GM18868 (cell line): ENCODE measurements around the gene STEAP3.
A peak's percentile ranks its signal among the peaks of the same experiment; 100 is the strongest.
"Not testable (repeated sequence)": the region's sequence is repeated elsewhere in the genome, so short reads cannot be mapped to it uniquely, and the experiment has no call there.

Experiments used
- ATAC-seq: cut with Tn5 transposase; IDR thresholded peaks from one replicate; pipeline ENCODE4 v1.9.1; 2021; ENCODE audit warnings: mild to moderate bottlenecking, moderate library complexity; ENCODE audit not compliant: unreplicated experiment

The STEAP3 gene

DNA sequence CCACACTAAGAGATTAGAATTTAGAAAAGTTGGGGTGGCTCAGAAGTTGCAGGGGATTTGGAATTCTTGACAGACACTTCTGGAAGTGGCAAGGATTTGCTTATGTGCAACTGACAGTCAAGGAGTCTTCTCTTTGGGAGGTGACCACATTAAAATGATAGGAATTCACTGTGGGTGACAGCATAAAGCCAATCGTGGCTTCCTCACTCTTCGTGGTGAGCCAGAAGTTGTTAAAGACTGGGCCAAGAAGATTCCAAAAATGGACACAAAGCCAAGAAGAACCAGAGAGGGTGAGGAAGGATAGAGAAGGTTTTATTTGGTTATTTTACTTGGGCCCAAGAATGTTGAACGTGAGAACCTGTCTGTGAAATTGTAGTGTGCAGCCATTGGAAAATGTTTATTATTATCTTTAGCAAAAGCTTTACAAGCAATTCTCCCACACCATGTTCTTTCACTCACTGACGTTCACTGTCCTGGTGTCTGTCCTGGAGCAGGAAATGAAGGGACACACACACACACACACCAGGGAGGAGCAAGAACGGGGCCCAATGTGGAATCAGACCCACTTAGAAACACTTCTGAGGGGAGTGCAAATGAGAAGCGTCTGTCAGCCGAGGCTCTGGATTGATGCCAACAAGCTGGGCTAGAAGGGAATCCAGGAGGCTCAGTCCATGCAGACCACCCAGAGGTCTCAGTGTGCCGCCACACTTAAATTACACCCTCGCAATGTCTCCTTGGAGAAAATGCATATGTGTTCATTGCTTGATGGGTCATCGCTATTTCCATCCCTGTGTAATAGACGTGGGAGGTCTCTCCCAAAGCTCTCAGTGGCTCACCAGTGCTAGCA, 37.2 kb downstream of the STEAP3 start:
- no peak for ATAC-seq

DNA sequence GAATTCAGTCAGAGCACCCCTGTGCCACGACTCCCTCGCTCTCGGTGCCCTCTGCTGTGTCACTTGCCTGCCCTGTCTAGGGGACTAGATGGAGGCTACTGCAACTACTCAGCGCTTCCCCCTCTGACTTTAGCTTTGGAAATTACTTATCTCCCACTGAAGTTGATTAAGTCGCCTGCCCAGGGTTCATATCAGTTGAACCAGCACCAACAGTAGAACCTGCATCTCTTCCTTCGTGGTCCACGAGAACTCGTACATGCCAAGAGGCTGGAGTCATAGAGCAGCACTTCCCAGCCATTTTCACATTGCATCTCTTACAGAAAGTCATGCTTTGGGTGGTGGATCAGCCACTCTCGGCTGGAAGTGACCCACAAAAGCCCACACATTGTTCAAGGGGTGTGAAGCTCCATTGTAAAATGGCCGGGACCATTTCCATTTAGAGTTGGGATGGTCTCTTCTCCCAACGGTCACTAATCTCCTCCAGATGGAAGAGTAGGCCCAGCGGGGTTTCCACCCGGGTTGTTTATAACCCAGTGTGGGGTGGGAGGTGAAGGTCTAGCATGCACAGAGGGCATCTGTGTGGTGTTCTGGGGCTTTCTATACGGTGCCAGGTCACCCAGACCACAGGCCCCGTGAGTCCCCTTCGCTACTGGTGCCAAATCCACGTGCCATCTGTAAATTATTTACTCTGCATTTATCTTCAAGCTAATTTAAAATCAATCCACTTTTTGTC, 38.0 kb downstream of the STEAP3 start:
- no peak for ATAC-seq

DNA sequence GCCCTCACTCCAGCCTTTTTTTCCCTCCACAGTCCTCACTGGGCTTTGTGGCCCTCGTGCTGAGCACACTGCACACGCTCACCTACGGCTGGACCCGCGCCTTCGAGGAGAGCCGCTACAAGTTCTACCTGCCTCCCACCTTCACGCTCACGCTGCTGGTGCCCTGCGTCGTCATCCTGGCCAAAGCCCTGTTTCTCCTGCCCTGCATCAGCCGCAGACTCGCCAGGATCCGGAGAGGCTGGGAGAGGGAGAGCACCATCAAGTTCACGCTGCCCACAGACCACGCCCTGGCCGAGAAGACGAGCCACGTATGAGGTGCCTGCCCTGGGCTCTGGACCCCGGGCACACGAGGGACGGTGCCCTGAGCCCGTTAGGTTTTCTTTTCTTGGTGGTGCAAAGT, 39.4 kb downstream of the STEAP3 start:
- ATAC-seq: no peak

DNA sequence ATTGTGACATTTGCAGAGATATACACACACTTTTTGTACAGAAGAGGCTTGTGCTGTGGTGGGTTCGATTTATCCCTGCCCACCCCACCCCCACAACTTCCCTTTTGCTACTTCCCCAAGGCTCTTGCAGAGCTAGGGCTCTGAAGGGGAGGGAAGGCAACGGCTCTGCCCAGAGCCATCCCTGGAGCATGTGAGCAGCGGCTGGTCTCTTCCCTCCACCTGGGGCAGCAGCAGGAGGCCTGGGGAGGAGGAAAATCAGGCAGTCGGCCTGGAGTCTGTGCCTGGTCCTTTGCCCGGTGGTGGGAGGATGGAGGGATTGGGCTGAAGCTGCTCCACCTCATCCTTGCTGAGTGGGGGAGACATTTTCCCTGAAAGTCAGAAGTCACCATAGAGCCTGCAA, 40.0 kb downstream of the STEAP3 start:
- no peak for ATAC-seq

DNA sequence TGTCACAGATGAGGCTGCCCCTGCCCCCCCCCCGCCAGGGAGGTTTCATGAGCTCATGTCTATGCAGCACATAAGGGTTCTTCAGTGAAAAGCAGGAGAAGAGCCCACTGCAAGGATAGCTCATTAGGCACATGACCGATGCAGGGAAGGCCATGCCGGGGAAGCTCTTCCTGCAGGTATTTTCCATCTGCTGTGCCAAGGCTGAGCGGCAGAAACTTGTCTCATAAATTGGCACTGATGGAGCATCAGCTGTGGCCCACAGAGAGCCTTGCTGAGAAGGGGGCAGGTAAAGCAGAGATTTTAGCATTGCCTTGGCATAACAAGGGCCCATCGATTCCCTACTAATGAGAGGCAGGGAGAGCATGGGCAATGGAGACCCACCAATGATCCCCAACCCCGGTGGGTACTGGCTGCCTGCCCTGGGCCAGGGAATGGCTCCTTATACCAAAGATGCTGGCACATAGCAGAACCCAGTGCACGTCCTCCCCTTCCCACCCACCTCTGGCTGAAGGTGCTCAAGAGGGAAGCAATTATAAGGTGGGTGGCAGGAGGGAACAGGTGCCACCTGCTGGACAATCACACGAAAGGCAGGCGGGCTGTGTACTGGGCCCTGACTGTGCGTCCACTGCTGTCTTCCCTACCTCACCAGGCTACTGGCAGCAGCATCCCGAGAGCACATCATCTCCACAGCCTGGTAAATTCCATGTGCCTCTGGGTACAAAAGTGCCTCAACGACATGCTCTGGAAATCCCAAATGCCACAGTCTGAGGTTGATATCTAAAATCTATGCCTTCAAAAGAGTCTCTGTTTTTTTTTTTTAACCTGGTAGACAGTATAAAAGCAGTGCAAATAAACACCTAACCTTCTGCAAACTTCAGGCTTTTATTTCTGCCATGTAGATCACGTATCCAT, 41.4 kb downstream of the STEAP3 start:
- ATAC-seq: peak; percentile 99

DNA sequence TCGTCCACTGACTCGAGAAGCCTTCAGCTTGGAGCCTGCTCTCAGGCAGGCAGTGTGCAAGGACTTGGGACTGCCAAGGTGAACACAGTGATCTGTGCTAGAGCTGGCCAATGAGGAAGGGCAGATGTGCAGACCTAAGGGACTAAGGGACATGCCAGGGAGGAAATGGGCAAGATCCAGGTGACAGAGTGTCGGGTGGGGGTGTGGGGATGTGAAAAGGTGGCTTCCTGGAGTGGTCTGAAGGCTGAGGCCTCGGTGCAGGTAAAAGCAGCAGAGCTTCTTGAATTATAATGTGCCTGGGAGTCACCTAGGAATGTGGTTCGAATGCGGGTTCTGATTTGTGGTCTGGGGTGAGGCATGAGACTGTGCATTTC, 42.0 kb downstream of the STEAP3 start:
- no peak for ATAC-seq

DNA sequence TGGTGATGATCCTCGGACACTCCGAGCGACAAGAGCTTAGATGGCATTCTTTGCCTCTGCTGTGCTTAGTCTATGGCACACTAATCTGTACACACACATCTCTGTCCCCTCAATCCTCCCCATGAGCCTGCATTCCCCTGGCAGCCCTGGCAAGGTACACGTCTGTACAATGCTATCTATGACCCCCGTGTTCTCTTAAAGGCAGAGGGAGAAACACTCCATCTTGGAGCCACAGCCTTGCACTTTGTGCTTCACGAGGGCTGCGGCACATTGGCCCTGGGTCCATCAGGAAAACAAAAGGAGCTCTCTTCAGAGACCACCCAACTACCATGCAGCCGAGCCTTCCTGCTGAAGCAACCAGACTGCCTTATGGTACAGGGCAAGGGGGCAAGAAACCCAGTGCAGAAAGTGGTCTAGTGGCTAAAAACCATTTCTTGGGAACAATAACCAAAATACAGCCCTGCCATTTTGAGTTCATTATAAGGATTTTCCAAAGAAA, 42.5 kb downstream of the STEAP3 start:
- no peak for ATAC-seq

DNA sequence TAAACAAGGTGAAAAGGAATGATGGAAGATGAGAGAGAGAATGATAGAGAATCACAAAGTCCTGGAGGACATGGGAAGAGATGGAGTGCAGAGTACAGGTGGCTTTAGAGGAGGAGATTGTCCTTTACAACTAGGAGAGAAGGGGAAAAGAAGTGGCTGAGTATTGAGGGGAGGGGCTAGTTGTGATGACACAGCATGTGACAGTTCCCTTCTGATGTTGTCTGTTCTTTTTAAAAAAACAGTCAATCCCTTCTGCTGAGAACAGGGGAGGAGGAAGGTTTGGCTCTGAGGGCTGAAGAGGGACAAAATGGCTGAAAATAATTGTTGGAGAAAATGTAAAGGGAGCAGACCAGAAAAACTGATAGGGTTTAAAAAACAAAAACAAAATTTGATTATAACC, 44.0 kb downstream of the STEAP3 start:
- ATAC-seq: no peak

DNA sequence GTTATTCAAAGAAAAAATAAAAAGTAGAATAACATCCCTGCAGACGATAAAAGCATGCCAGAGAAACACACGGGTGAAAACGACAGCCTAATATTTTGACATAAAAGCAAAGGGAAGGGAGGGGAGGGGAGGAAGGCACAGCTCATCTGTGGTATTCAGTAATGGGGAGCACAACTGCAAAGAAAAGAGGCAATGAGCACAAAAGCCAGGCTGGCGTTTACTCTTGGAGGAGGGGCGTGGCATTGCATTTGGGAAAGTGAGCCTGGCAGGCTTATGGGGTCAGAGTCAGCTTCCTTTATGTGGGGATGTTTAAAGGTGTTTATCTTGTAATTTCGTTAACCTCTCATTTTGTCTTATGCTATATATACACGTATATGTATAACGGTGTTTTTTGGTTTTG, 53.2 kb downstream of the STEAP3 start:
- ATAC-seq: no peak

DNA sequence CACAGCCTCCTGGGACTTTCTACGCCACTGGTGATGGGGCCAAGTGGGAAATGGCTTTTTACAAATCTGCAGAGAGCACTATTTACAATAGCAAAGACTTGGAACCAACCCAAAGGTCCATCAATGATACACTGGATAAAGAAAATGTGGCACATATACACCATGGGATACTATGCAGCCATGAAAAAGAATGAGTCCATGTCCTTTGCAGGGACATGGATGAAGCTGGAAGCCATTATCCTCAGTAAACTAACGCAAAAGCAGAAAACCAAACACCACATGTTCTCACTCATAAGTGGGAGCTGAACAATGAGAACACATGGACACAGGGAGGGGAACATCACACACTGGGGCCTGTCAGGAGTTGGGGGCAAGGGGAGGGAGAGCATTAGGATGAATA, 54.8 kb downstream of the STEAP3 start:
- ATAC-seq: not testable (repeated sequence)

DNA sequence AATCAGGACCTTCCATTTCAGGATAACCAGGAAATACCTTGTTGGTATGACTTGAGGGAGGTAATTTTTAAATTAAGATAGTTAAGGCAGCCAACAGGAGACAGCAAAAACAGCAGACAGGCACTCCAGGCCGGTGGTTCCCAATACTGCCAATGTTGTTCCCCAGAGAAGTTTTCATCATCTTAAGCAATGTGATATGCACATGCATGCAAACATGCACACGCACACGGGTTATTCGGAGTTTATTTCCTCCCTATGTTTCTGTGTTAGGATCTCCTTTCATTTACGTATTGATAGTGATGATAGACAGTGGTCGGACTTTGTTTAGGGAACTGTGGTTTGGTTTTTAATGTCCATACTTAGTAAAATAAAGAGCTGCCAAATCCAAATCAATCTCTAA, 55.3 kb downstream of the STEAP3 start:
- no peak for ATAC-seq

DNA sequence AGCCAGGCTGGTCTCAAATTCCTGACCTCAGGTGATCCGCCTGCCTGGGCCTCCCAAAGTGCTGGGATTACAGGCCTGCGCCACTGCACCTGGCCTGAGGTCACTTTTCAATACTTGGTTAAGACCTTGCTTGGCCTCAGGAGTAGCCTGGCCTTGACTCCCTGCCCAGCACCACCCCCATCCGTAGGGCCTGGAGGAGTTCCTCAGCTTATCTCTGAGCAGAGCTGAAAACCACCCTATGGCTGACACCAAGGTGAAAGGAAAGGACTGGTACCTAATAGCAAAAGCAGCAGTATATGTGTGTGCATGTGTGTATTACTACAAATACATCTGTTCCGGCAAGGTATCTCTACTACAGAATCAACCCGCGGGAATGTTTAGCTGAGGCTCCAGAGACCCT, 56.0 kb downstream of the STEAP3 start:
- ATAC-seq: no peak

DNA sequence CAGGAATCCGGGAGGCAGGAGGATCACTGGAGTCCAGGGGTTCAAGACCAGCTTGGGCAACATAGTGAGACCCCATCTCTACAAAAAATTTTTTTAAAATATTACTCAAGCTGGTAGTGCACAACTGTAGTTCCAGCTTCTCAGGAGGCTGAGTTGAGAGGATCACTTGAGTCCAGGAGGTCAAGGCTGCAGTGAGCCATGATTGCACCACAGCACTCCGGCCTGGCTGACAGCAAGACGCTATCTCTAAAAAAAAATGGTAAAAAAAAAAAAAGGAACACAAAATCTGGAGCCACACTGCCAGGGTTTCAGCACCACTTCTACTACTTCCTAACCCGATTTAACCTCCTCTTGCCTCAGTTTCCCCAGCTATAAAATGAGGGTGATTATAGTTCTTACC, 57.0 kb downstream of the STEAP3 start:
- ATAC-seq: no peak

DNA sequence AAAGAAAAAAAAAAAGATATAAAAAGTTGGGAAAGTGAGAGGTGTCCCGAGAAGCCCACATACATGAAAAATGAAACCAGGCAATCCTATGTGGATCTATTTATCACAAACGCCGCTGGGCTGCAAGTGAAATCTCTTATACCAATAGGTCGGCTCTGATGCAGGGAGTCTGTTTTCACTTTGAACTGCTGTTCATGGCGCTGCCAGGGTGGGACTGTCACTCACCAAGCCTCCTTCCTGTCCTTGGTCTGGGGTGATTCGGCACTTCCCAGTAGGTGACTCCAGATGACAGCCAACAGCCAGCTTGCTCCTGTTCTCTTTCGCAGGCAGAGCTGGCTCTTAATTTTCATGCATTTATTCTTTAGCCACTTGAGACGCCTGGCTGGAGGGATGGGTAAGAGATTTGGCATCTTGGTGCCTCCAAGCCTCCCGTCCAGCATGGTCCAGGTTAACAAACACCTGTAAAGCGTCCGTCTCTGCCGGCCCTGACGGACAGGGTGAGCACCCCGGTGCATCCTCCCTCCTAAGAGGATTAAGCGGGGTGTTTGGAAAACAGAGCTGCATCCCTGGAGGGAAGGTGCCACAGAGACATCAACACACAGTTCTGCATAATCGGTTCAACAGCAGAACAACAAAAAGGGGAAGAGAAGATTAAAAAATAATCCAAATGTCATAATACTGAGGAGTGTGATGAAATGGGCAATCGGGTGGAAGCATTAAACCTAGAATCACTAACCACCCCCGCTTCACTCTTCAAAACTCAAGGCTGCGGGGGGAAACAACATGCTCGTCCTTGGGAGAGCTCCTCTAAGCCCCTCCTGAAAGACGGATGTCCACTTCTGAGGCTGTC, 58.7 kb downstream of the STEAP3 start:
- ATAC-seq: no peak

DNA sequence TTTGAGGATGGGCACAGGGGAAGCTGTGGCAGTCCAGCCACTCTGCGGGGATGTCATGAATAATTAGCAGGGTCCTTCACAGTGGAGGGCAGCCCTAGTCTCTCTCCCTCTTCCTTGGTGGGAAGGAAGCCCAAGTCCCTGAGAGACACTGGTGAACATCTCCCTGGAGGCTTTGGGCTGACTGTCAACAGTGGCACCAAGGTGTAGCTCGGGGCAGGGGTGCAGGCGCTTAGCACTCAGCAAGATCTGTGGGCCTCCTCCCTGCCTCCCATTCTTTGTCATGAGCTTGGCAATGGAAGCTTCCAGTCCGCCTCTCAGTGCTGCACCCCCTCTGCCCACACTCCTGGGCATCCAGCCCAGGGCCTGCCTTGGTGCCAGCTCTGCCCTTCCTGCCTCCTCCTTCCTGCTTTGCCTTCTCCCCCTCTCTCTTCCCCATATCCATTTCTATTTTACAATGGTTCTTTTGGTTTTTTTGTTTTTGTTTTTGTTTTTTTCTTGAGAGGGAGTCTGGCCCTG, 59.4 kb downstream of the STEAP3 start:
- no peak for ATAC-seq

DNA sequence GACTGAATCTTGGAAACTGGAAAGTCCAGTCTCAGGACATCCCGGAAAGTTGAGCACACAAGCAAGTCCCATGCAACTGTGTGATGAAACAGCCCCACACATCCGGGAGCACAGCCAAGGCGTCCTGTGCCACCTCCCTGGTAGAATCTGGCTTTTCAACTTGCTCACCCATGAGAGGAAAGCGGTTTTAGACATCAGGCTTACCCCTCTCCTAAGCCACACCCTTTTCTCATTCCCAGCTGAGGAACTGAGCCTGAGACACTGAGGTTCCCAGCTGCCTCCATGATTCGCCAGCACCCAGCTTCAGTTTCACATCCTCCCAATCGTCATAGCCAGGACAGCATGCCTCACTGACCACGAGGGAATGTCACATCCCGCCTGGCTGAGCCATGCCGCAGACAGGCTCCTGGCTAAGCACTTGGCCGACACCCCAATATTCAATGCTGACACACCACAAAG, 60.3 kb downstream of the STEAP3 start:
- no peak for ATAC-seq

DNA sequence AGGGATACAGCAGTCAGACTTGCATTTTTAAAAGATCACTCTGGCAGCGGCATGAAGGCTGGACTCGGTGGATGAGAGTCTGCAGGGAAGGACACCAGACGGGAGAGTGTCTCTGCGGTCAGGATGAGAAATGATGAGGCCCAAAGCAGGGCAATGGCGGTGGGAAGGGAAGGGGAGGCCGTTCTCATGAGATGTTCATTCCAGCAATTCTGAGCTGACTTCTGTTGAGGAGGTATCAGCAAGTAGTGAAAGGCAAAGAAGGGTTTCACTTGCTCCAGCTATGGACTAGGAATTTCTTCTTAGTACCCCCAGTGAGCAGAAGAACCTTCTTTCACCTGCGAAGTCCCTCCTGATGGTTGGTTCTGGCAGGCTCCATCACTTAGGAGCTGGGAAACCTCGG, 63.0 kb downstream of the STEAP3 start:
- no peak for ATAC-seq

DNA sequence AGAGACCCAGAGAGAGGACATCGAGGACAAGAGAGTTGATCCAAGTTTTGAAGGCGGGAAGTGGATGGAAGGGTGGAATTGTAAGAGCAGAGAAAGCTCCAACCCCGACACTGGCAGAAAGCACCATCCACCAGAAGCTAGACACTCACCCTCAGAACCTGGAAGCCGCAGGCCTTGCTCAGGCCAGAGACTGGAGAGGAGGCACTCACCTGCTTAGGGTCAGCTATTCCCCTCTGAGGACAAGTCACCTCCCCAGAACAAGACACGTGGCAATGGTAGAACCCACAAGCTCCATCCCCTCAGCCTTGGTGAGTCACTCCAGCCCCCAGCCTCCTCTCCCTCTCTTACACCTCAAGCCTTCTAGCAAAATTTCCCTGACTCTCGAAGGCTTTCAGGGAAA, 64.9 kb downstream of the STEAP3 start:
- ATAC-seq: no peak

DNA sequence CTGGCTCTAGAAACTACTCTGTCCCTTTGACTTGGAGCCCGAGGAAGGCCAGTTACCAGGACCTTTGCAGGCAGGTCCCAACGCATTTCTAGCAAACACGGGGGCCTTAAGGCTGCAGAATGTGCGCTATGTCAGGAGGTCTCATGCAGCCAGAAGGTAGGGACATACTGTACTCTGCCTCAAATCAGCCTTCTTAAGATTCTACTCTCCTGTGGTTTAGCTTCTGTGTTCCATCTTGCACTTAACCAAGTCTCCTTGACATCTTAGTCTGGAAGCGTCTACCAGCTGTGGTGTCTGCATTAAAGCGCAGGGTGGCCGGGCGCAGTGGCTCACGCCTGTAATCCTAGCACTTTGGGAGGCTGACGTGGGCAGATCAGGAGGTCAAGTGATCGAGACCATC, 65.5 kb downstream of the STEAP3 start:
- ATAC-seq: no peak

DNA sequence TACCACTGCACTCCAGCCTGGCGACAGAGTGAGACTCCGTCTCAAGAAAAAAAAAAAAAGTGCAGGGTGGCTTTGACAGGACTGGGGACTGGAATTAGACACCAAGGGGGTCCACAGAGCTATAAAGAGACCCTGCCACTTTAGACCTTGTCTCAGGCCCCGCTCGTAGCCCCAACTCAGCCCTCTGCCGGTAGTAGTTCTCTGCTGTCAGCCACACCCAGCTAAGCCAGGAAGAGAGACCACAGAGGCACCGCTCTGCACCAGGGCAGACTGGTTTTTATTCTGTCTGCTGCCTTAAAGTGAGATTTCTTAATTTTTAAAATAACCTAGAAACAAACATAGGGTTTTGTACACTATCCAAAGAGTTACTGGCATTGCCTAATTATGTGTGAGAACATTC, 66.0 kb downstream of the STEAP3 start:
- no peak for ATAC-seq
